Prostate gland (tissue), 2 donors: ENCODE measurements around the gene CLEC16A. TPM values are rescaled to one million over a fixed set of nuclear protein-coding genes. Genes with fewer than 3 reads are reported as not detected.

Source experiments
- DNase-seq: peaks from one replicate; pipeline ENCODE4 v3.0.0-alpha.2; 2019; ENCODE audit warnings: low spot score
- H3K27ac ChIP-seq, 2 donors: fragments of 200-600 bp; sonication (generic); 2 replicates each; pipeline ENCODE4 v1.5.1; 2017 to 2019
- H3K27me3 ChIP-seq: fragments of 200-600 bp; sonication (generic); replicated peaks from 2 replicates; pipeline ENCODE4 v1.5.1; 2019; ENCODE audit not compliant: insufficient read depth
- H3K36me3 ChIP-seq, 2 donors: fragments of 200-600 bp; sonication (generic); 1 replicate in 1 of 2; 2 replicates in 1 of 2; pipeline versions ENCODE4 v1.5.1 to v1.8.1; 2017 to 2019
- H3K4me1 ChIP-seq: fragments of 200-600 bp; sonication (generic); replicated peaks from 2 replicates; pipeline ENCODE4 v1.5.1; 2019
- H3K4me3 ChIP-seq, 2 donors: fragments of 200-600 bp; sonication (generic); 2 replicates each; pipeline ENCODE4 v1.5.1; 2017 to 2019
- H3K9me3 ChIP-seq: fragments of 200-600 bp; sonication (generic); 2 replicates; pipeline ENCODE4 v1.5.1; 2017
- POLR2A ChIP-seq: fragments of 450-650 bp; IDR thresholded peaks from one replicate; pipeline ENCODE4 v1.6.1; 2016; ENCODE audit warnings: antibody characterized with exemption, mild to moderate bottlenecking
- POLR2AphosphoS5 ChIP-seq: sonication (generic); formaldehyde crosslinking; IDR thresholded peaks from one replicate; pipeline ENCODE4 v1.6.1; 2017; ENCODE audit warnings: antibody characterized with exemption
- WGBS: methylation state at CpG from one replicate; pipeline ENCODE4 v1.1.5; 2018; 5-methylcytosine and 5-hydroxymethylcytosine counted together
- intact Hi-C: fragments of 100-400 bp; cut with DNase I; formaldehyde crosslinking; loops from one replicate; pipeline ENCODE4 v1.14.2; 2022
- total RNA-seq, 2 donors: library from RNA; depleted of rRNA; stranded (reverse); fragments of >200 nt; gene quantifications; one replicate each; pipeline ENCODE4 v1.1.0, GENCODE V29; 2016
- TF ChIP-seq, protein P1 (sequence below), 4 experiments: fragments of 200-600 bp in 2 of 4; fragments of 450-650 bp in 2 of 4; sonication (generic) in 2 of 4; IDR thresholded peaks; 1 replicate in 3 of 4; 2 replicates in 1 of 4; pipeline ENCODE4 v1.5.1; 2016 to 2019; ENCODE audit warnings: antibody characterized with exemption in 4 of 4, mild to moderate bottlenecking in 2 of 4, moderate library complexity in 2 of 4

CLEC16A gene
- total RNA-seq, 2 donors from 2014 or later, result 26.1 to 52.2 TPM

DNA sequence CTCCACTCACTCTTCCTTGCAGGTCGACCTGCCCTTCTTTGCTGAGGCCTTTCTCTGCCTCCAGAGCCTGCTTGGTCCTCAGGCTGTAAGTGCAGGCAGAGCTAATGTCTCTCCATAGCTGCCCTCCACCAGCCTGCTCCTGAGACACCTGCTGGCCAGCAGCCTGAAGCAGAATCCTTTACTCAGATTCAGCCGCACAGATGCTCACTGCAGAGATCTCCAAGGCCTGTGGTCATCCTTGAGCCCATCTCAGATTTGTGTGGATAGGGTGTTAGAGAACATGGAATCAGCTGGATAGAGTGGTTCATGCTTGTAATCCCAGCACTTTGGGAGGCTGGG lies 13.6 kb upstream of the CLEC16A start:
- no peak for TF ChIP-seq POLR2AphosphoS5
- no peak for TF ChIP-seq POLR2A
- TF ChIP-seq, protein P1, sequence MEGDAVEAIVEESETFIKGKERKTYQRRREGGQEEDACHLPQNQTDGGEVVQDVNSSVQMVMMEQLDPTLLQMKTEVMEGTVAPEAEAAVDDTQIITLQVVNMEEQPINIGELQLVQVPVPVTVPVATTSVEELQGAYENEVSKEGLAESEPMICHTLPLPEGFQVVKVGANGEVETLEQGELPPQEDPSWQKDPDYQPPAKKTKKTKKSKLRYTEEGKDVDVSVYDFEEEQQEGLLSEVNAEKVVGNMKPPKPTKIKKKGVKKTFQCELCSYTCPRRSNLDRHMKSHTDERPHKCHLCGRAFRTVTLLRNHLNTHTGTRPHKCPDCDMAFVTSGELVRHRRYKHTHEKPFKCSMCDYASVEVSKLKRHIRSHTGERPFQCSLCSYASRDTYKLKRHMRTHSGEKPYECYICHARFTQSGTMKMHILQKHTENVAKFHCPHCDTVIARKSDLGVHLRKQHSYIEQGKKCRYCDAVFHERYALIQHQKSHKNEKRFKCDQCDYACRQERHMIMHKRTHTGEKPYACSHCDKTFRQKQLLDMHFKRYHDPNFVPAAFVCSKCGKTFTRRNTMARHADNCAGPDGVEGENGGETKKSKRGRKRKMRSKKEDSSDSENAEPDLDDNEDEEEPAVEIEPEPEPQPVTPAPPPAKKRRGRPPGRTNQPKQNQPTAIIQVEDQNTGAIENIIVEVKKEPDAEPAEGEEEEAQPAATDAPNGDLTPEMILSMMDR (IDR thresholded peaks at IDR 0.05), result no peak
- 77% methylated on average over 2 of the region's 2 CpGs for WGBS
- DNase-seq, result no peak
- Histone ChIP-seq H3K9me3 (no peaks in the 10 kb centered on the region), H3K4me3 (no peak overlapping the region), H3K27ac (no peak overlapping the region), H3K4me1 (peaks cover 7% of the 10 kb centered on the region), H3K36me3 (peaks cover 0 to 4% of the 10 kb centered on the region in 2 donors), H3K27me3 (no peaks in the 10 kb centered on the region)
- intact Hi-C loops, result no loop called here

DNA sequence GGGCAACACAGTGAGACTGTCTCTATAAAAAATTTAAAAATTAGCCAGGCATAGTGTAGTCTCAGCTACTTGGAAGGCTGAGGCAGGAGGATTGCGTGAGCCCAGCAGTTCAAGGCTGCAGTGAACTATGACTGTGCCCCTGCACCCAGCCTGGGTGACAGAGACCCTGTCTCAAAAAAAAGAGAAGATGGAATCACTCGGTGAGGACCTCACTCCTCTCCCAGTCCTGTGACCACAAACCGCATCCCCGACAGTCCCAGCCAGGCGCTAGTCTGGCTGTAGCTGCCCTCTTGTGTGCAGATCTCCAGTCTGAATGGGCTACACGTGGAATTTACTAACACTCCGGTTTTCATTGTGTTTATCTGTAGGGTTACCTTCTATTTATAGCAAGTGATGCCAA lies 13.2 kb upstream of the CLEC16A start:
- DNase-seq, result no peak
- H3K4me3 ChIP-seq, result no peak overlapping the region
- H3K27ac ChIP-seq, result no peak overlapping the region
- H3K36me3 ChIP-seq, result peaks cover 0 to 4% of the 10 kb centered on the region in 2 donors
- H3K4me1 ChIP-seq, result peaks cover 7% of the 10 kb centered on the region
- no peaks in the 10 kb centered on the region for H3K27me3 ChIP-seq
- no peaks in the 10 kb centered on the region for H3K9me3 ChIP-seq
- WGBS, result 65% methylated on average over 7 of the region's 7 CpGs
- intact Hi-C loops, result no loop called here
- TF ChIP-seq, protein P1 (IDR thresholded peaks at IDR 0.05), result no peak
- no peak for TF ChIP-seq POLR2AphosphoS5
- no peak for TF ChIP-seq POLR2A

DNA sequence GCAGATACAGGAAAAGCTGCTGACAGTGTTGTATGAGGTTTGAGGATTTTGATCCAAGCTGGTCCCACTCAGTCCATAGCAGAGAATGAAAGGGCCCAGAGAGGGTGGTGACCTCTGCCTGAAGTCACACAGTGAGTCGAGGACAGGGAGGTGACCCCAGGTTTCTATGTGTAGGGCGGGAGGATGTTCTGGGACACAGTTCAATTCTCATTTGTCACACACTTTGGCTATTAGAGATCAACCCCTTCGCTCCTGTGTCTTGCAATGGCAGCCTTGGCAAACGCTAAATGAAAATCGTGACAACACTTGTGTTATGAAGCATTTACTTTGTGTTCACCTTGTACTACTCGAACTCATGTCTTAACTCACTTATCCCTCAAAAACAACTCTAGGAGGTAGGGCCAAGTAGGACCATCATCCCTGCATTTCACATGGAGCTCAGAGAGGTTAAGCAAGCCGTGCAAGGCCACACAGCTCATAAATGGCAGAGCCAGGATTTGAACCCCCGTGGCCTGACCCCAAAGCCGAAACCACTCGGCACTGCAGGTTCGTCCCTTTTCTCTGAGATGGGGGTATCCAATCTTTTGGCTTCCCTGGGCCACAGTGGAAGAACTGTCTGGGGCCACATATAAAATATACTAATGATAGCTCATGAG lies 12.3 kb upstream of the CLEC16A start:
- no peaks in the 10 kb centered on the region for H3K27me3 ChIP-seq
- intact Hi-C loops, result no loop called here
- 95% methylated on average over 11 of the region's 11 CpGs for WGBS
- H3K36me3 ChIP-seq, result peaks cover 0 to 4% of the 10 kb centered on the region in 2 donors
- peaks cover 7% of the 10 kb centered on the region for H3K4me1 ChIP-seq
- H3K9me3 ChIP-seq, result no peaks in the 10 kb centered on the region
- no peak overlapping the region for H3K27ac ChIP-seq
- TF ChIP-seq POLR2A, result no peak
- no peak for TF ChIP-seq POLR2AphosphoS5
- H3K4me3 ChIP-seq, result no peak overlapping the region
- DNase-seq, result no peak

DNA sequence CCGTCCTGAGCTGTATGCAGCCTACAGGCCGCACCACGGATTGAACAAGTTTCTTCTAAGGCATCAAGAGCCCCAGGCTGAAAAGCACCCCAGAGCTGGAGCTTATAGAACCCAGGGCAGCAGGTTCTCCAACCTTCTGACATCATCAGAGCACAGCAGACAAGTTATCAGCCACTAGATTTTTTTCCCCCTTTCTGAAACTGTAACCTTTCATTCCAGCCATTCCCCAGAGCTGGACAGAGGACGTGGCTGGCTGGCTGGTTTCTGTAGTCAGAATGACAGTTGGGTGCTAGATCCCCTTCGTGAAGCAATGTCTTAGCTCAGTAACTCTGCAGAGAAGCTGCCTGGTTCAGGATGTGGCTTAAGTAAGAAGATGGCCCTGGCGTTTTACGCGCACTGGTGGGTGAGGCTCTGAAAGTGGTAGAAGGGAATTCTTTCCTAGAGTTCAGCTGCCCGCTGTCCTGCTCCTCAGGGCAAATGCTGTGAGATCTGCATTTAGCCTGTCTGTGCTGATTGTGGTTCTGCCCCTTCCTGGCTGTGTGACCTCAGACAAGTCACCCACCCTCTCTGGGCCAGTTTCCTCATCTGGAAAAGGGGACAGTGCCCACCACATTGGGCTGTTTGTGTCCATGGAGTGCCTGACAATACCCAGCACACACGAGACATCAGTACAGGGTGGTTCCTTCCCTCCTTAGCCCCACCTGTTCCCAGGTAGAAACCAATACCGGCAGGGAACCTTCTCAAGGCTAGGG lies 11.2 kb upstream of the CLEC16A start:
- no peaks in the 10 kb centered on the region for H3K36me3 ChIP-seq
- TF ChIP-seq, protein P1 (IDR thresholded peaks at IDR 0.05), result no peak
- TF ChIP-seq POLR2A (no peak), POLR2AphosphoS5 (no peak)
- WGBS, result 85% methylated on average over 11 of the region's 11 CpGs
- intact Hi-C loops, result no loop called here
- H3K9me3 ChIP-seq, result no peaks in the 10 kb centered on the region
- H3K4me1 ChIP-seq, result peaks cover 12% of the 10 kb centered on the region
- H3K27me3 ChIP-seq, result no peaks in the 10 kb centered on the region
- no peak overlapping the region for H3K27ac ChIP-seq
- no peak overlapping the region for H3K4me3 ChIP-seq
- DNase-seq, result no peak

DNA sequence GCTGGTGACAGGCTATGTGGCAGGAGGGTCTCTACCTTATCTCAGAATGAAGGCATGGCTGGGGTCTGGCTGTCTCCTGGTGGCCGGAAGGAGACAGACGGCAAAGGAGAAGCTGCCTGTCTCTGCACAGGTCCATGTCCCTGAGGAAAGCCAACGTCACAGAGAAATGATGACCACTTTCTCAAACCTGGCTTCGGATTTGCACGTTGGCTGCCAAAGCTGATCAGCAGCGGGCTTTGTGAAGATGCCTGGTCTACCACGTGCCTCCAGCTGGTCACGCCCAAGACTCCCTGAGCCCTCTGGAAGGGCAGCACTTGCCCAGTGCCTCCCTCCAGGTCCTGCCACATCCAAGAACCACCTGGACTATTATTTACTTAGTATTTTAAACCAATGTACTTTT lies 10.5 kb upstream of the CLEC16A start:
- WGBS, result 72% methylated on average over 8 of the region's 8 CpGs
- TF ChIP-seq, protein P1 (IDR thresholded peaks at IDR 0.05), result no peak
- TF ChIP-seq POLR2A, result no peak
- no peak for TF ChIP-seq POLR2AphosphoS5
- no peak overlapping the region for H3K4me3 ChIP-seq
- intact Hi-C loops, result no loop called here
- H3K36me3 ChIP-seq, result no peaks in the 10 kb centered on the region
- no peak for DNase-seq
- H3K27ac ChIP-seq, result no peak overlapping the region
- H3K9me3 ChIP-seq, result no peaks in the 10 kb centered on the region
- H3K27me3 ChIP-seq, result no peaks in the 10 kb centered on the region
- peaks cover 12% of the 10 kb centered on the region for H3K4me1 ChIP-seq
